ENCODE data around the gene DNTT.
"Not testable (repeated sequence)": the region's sequence is repeated elsewhere in the genome, so short reads cannot be mapped to it uniquely, and the experiment has no call there.

DNTT gene

GRCh38 chr10:96276831-96277230 lies 27.4 kb upstream of the DNTT start:
- no peak for DNase-seq

- peak; percentile 12 for DNase-seq
Observed at GRCh38 chr10:96279191-96279641, 25.0 kb upstream of the DNTT start.

- DNase-seq: no peak
Observed at GRCh38 chr10:96280859-96281258, 23.4 kb upstream of the DNTT start.

GRCh38 chr10:96281444-96282029 lies 22.7 kb upstream of the DNTT start:
- no peak for DNase-seq

- no peak for DNase-seq
Observed at GRCh38 chr10:96283351-96283750, 20.9 kb upstream of the DNTT start.

GRCh38 chr10:96283756-96284155 lies 20.5 kb upstream of the DNTT start:
- no peak for DNase-seq

- DNase-seq: no peak
Observed at GRCh38 chr10:96285331-96285752, 18.9 kb upstream of the DNTT start.

GRCh38 chr10:96287392-96288105 lies 16.7 kb upstream of the DNTT start:
- no peak for DNase-seq

GRCh38 chr10:96288151-96288621 lies 16.0 kb upstream of the DNTT start:
- no peak for DNase-seq

- no peak for DNase-seq
Observed at GRCh38 chr10:96289218-96289910, 14.9 kb upstream of the DNTT start.

- no peak for DNase-seq
Observed at GRCh38 chr10:96290368-96291133, 13.7 kb upstream of the DNTT start.

- DNase-seq: peak; percentile 75
Observed at GRCh38 chr10:96292971-96293920, 11.0 kb upstream of the DNTT start.

- no peak for DNase-seq
Observed at GRCh38 chr10:96295475-96295874, 8.8 kb upstream of the DNTT start.

- DNase-seq: no peak
Observed at GRCh38 chr10:96297486-96297885, 6.7 kb upstream of the DNTT start.

- DNase-seq: no peak
Observed at GRCh38 chr10:96298362-96298761, 5.9 kb upstream of the DNTT start.

GRCh38 chr10:96299383-96299782 lies 4.9 kb upstream of the DNTT start:
- DNase-seq: no peak

GRCh38 chr10:96301616-96302015 lies 2.6 kb upstream of the DNTT start:
- no peak for DNase-seq

GRCh38 chr10:96305019-96305418 lies 785 bp downstream of the DNTT start:
- no peak for DNase-seq

- peak; percentile 70 for DNase-seq
Observed at GRCh38 chr10:96306516-96306915, 2.3 kb downstream of the DNTT start.

GRCh38 chr10:96308854-96309253 lies 4.6 kb downstream of the DNTT start:
- not testable (repeated sequence) for DNase-seq

GRCh38 chr10:96309628-96310320 lies 5.5 kb downstream of the DNTT start:
- no peak for DNase-seq
